Head of caudate nucleus (tissue), 42 donors: Measurements from ENCODE around the gene LCMT1.
"Not testable (repeated sequence)": the region's sequence is repeated elsewhere in the genome, so short reads cannot be mapped to it uniquely, and the experiment has no call there.

ENCODE experiments used
- DNase-seq, 42 donors: peaks; one replicate each; pipeline versions ENCODE4 v3.0.0 to v3.0.0-alpha.2; 2020 to 2021; ENCODE audit warnings: mixed read lengths in 7 of 42
- intact Hi-C: fragments of 100-400 bp; cut with DNase I; formaldehyde crosslinking; loops from one replicate; pipeline ENCODE4 v1.15.0; 2022

The LCMT1 gene

DNA sequence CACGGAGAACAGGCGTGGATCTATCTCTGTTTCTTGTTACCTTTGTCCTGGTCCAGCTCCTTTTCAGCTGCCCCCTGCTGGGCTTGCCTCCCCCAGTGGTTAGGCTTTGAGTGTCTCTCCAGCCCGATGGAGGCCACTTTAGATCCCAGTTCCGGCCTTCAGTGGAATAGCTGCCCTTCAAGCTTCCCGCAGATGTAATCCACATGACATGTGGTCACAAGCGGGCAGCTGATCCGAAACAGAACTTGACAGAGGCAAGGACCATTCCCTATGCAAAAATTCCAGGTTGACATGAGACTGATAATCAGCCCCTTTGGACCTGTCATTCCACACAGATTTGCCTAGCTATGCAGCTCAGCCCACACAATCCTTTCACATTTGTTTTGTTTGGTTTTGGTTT, 64.6 kb downstream of the LCMT1 start:
- intact Hi-C loops: no loop called here
- peak in 1 of 42 donors; percentile 2 for DNase-seq

DNA sequence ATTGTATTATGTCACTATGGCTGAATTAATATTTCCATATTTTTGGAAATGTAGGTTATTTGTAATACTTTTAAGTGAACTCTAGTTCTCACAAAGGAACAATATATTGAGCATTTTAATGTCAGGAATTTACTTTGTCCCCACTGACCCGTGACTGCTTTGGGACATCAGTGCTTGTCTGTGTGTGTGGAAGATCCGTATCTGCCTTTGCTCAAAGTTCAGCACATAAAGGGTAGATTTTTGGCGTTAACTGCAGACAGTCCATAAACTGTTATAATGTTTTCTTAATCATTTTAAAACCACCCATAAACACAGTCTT, 65.9 kb downstream of the LCMT1 start:
- intact Hi-C loops: no loop called here
- DNase-seq: no peak

DNA sequence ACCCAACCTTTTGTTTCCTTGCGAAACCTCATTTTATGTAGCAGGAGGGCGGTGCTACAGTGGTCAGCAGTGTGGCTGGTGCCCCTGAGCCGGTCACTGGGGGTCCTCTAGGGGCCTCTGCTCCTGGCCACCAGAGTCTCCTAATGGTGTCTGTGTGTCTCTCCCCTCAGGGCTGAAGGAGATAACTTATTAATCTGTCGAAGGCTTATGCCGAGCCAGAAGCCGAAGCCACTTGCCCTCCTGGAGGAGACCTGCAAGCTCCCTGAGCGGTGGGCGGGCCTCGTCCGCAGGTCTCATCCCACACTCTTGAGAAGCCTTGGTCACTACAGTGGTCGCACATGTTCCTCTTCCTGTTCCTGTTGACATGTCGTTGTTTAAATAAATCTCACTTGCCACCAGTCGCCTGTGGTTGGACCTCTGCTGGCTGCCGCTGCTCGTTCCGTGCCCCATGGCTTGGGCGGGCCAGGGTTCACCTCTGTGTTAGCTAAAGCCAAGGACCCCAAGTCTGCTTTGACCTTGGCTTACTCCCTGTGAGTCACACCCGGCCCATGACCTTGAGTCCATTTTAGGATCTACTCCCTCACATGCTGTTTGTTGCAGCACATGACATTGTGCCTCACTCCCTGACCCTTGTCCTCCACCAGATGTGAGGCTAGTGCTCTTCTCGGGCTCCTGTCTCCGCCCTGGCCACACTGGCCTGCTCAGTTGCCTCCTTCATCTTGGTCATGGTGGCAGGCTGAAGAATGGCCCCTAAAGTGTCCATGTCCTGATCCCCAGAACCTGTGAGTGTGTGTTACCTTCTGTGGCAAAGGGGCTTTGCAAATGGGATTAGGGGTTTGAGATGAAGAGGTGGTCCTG, 66.5 kb downstream of the LCMT1 start:
- intact Hi-C loops: no loop called here
- no peak for DNase-seq

DNA sequence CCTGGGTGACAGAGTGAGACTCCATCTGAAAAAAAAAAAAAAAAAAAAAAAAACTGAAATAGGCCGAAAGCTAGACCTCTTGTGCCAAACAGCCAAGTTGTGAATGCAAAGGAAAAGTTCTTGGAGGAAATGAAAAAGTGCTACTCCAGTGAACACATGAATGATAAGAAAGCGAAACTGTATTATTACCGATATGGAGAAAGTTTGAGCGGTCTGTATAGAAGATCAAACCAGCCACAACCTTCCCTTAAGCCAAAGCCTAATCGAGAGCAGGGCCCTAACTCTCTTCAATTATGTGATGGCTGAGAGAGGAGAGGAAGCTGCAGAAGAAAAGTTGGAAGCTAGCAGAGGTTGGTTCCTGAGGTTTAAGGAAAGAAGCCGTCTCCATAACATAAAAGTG, 69.7 kb downstream of the LCMT1 start:
- DNase-seq, intact Hi-C loops: not testable (repeated sequence)

DNA sequence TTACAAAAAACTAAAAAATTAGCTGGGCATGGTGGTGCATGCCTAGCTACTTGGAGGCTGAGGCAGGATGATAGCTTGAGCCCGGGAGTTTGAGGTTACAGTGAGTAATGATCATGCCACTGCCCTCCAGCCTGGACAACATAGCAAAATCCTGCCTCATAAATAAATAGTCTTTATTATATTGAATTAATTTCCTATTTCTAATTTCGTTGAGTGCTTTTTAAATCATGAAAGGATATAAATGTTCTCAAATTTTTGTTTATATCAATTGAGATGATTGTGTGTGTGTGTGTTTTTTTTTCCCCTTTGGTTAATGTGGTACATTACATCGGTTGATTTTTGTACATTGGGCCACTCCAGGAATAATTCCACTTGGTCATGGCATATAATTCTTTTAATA, 73.2 kb downstream of the LCMT1 start:
- DNase-seq: no peak
- intact Hi-C loops: no loop called here

DNA sequence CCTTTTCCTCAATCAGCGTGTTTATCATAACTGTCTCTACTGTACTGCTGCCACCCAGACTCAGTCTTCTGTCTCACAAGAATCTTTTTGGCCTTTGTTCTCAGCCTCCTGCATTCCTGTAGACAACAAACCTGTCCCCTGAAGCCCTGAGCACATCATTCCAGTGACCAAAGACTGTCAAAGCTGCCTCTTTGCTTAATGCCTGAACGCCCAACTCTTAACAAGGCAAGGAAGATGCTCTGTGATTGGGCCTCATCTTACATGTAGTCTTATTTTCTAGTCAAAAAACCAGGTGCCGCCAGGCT, 75.9 kb downstream of the LCMT1 start:
- no peak for DNase-seq
- intact Hi-C loops: no loop called here

DNA sequence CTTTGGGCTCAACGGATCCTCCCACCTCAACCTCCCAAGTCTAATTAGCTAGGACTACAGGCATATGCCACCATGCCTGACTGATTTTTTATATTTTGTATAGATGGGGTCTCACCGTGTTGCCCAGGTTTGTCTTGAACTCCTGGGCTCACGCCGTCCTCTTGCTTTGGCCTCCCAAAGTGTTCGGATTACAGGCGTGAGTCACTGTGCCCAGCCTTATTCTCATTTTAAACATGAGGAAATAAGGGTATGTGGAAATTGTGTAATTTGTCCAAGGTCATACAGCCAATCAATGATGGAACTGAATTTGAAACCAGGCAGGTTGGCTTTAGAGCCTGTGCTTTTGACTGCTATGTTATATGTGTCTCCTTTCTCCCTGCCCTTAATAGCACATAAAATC, 77.8 kb downstream of the LCMT1 start:
- no peak for DNase-seq

DNA sequence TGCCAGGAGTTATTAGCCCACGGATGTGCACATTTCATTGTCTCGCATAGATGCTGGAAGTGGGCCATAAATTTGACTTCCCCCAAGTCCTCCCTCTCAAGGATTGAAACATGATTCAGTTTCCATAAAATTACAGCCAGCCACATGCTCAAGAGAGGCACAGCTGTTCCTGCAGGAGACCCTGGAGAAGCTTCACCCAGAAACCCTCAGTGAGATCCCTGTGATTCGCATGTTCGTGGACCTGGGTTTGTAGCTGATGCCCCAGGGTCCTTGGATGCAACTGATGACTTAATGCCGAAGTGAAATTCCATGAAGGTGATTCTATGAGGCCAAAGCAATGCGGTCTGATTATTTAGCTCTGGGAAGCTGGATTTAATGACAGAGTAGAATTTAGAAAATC, 80.6 kb downstream of the LCMT1 start:
- DNase-seq: no peak
- intact Hi-C loops: no loop called here

More for the DNA sequence above, 77.8 kb downstream of the LCMT1 start:
- intact Hi-C loops: no loop called here

DNA sequence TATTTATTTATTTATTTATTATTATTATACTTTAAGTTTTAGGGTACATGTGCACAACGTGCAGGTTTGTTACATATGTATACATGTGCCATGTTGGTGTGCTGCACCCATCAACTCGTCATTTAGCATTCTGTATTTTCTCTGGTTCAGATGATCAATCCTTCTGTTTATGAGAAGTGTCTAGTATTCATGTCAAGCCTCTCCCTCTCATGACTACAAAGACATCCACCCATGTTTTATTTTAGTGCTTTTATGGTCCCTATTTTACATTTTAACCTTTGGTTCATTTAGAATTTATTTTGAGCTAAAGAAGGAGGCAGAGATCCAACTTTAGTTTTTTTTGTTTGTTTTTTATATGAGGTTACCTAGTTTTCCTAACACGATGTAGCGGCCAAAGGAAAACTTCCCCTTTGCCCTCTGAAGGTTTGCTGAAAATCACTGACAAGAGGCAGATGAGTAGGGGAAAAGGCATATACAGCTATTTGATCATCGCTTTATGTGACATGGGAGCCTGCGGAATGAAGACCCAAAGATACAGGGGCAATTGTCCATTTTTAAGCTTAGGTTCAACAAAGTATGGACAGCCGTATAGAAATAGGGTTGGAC, 82.8 kb downstream of the LCMT1 start:
- intact Hi-C loops: no loop called here
- no peak for DNase-seq

DNA sequence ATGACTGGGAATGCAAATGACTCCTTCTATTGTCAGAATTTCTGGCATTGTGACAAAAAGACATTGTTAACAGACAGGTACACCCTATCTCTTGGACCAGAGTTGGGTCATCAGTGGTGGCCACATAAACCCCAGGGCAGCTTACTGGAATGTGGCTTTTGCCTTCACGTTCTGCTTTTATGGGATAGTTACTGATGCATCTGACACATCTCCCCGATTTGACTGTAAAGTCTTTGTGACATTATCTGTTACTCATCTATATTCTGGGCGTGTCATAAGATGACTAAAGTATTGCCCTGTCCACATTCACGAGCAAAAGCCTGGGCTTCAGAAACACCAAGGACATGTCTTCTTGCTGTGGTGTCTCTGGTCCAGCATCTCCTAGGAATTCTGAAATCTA, 86.5 kb downstream of the LCMT1 start:
- intact Hi-C loops: no loop called here
- no peak for DNase-seq

DNA sequence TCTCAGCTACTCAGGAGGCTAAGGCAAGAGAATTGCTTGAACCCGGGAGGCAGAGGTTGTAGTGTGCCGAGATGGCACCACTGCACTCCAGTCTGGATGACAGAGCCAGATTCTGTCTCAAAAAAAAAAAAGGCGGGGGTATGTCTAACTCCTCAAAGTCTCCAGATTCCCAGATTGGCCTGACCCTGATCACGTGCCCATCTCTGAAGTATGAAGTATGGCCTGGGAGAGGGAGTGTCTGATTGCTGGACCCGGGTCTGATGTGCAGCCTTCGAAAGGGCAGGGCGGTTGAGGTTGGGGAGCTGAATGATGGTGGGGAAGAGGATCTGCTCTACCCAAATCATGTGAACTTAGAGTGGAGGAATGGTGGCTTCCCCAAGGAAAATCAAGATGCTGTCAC, 87.9 kb downstream of the LCMT1 start:
- no peak for DNase-seq
- intact Hi-C loops: no loop called here

DNA sequence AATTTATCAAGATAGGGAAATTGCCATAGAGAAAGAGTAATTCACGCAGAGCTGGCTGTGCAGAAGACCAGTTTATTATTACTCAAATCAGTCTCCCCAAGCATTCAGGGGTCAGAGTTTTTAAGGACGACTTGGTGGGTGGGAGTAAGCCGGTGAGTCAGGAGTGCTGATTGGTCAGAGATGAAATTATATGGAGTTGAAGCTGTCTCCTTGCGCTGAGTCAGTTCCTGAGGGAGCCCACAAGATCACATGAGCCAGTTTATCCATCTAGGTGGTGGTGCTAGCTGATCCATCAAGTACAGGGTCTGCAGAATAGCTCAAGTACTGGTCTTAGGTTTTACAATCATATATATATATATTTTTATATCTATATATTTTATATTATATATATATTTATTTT, 99.2 kb downstream of the LCMT1 start:
- intact Hi-C loops: no loop called here
- no peak for DNase-seq

DNA sequence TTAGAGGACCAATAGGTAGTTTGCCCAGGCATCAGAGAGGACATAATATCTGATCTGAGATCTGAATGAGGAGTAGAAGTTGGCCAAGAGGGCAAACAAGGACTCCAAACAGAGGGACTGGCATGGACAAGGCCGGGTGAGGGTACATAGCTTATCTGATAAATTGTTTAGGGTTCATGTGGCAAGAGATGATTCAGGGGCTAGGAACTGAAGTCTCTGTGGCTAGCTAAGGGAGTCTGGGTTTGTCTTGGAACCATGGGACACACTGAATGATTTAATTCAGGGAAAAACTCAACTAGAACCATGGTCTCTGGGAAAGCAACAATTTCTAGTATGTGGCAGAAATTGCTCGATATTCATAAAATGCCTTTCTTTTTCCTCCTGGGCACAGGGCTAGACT, 101.1 kb downstream of the LCMT1 start:
- intact Hi-C loops: no loop called here
- DNase-seq: no peak

DNA sequence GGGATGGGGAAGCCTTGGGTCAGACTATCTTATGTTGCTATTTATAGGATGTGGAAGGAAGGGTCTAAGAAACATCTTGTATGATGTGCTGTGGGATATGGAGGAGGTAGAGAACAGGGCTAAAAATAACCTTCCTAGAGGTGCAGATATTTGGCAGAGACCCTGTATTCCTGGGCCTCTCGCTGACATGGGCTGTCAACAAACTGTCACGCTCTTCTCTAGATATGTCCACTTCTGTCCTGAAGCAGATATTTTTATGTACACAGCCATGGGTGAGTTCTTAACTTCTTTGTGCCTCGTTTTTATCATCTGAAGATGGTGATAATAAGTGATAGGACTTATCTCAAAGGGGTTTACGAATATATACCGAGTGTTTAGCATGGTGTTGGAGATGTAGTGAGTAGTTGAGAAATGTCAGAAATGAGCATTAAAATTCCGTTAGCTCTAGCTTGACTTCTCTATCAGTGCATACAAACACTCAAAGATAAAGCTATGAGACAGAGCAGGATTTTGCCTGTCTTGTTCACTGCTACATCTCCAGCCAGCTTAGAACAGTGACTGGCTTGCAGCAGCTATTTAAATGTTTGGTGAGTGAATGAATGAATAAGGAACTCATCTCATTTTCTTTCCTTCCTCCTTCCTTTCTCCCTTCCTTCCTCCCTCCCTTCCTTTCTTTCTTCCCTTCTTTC, 102.3 kb downstream of the LCMT1 start:
- intact Hi-C loops: no loop called here
- no peak for DNase-seq

DNA sequence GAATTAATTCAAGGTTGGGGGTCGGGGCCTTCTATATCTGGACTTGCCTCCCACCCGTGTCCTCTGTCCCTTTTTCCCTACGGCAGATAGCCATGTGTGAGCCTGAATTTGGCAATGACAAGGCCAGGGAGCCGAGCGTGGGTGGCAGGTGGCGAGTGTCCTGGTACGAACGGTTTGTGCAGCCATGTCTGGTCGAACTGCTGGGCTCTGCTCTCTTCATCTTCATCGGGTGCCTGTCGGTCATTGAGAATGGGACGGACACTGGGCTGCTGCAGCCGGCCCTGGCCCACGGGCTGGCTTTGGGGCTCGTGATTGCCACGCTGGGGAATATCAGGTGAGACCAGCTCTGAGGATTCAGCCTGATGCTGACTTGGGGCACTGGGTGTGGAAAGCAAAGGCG, 105.6 kb downstream of the LCMT1 start:
- DNase-seq: no peak
- intact Hi-C loops: no loop called here

DNA sequence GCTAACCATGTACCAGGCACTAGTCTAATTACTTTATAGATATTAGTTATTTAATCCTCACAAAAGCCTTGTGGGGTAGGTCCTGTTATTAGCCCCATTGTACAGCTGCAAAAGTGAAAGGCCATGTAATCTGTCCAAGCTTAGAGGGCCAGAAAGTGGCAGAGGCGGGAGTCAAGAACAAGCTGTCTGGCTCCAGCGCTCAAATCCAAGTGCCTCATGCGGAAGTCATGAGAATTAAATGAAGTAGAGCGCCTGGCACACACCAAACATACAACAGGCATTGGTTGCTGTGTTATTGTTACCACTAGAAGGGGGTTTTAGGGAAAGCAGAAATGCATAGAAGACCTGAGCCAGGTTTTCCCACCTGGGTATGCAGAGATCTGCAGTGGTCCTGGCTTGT, 106.4 kb downstream of the LCMT1 start:
- intact Hi-C loops: no loop called here
- no peak for DNase-seq

DNA sequence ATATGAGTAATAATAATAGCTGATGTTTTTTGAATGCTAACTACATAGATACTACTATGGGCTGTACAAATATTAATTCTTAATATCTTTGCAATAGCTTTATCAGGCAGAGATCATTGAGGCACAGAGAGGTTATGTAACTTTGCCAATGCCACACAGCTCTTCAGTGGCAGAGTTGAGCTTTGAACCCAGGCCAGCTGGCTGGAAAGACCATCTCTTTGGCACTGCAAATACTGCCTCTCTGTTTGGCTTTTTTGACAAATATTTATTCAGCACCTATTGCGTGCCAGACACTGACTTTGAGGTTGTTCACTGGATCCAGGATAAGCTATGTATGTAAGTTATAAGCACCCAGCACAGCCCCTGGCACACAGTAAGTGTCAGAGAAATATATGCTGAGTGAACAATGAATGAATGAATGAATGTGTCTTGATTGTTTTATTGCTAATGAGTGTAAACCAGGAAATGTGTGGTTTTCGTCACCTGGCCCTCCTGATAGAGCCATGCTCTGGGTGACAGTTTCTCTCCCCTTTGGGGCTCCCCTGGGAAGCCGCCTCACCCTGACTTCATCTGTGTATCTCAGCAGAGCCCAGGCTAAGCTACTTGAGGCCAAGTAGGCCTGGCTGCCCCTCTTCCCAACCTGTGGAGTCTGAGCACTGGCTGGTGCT, 107.7 kb downstream of the LCMT1 start:
- intact Hi-C loops: no loop called here

DNA sequence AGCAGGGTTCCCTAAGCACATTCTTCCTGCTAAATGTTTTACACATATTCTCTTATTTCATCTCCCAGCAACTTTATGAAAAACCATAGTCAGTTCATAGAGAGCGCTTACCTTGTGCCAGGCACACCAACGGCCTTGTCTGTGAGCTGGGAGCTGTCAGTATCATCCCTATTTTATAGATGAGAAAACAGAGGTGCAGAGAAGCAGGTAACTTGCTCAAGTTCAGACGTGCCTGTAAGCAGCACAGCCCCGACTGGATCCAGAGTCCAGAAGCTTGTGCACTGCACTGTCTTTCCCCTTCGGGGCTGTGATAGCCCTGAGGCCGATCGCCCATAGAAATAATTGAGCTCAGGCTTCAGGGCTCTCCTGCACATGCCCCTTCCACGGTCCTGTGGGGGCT, 111.4 kb downstream of the LCMT1 start:
- intact Hi-C loops: loop anchor here (10.0 kb wide), 1 partner anchor 158 kb away; no protein-coding TSS in a partner anchor
- no peak for DNase-seq

More for the DNA sequence above, 107.7 kb downstream of the LCMT1 start:
- DNase-seq: no peak

DNA sequence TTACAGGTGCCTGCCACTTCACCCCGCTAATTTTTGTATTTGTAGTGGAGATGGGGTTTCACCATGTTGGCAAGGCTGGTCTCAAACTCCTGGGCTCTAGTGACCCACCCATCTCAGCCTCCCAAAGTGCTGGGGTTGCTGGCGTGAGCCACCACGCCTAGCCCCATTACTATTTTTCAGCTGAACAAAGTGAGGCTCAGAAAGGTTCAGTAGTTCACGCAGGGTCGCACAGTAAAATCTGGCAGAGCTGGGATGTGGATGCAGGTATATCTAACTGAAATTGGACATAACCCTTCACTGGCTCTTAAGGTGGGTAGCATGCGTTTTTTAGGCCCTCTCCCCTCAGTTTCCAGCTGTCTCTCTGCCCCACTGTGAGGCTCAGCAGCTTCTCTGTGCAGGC, 112.4 kb downstream of the LCMT1 start:
- intact Hi-C loops: loop anchor here (10.0 kb wide), 1 partner anchor 159 kb away; no protein-coding TSS in a partner anchor
- DNase-seq: no peak

DNA sequence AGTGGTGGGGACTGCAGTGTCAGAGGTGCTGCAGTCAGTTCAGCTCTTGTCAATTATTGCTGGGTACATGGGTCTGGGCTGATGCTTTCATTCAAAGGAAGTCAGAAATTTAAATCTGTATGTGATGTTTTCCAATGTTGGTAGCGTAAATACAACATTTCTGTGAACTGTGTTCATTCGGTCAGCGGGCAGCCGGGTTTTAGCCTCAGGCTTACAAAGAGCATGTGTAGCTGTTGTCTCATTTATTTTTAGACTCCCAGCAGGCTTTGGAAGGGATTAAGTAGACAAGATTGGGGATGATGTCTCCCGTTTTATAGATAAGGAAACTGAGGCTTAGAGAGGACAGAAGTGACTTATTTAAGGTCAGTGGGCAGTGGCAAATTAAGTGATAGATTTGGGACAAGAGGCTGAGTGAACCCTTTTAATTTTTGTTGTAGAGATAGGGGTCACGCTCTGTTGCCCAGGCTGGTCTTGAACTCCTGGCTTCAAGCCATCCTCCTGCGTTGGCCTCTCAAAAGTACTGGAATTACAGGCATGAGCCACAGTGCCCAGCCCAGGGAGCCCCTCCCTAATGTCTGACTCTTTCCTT, 113.3 kb downstream of the LCMT1 start:
- DNase-seq: no peak
- intact Hi-C loops: loop anchor here (10.0 kb wide), 1 partner anchor 160 kb away; no protein-coding TSS in a partner anchor
